Sigmoid colon (tissue), 7 donors: ENCODE data around the gene FOXM1. TPM values are rescaled to one million over a fixed set of nuclear protein-coding genes. Genes with fewer than 3 reads are reported as not detected.
A peak's percentile ranks its signal among the peaks of the same experiment; 100 is the strongest.

ENCODE experiments used
- DNase-seq: peaks from one replicate; pipeline ENCODE4 v3.0.0-alpha.2; 2019
- H3K27ac ChIP-seq, 4 donors: fragments of 200-600 bp; sonication (generic); one replicate each; pipeline ENCODE4 v1.5.1; 2016 to 2019; ENCODE audit warnings: mild to moderate bottlenecking in 1 of 4
- H3K27me3 ChIP-seq, 3 donors: fragments of 200-600 bp; sonication (generic); one replicate each; pipeline ENCODE4 v1.5.1; 2019; ENCODE audit warnings: mild to moderate bottlenecking in 1 of 3
- H3K36me3 ChIP-seq, 4 donors: fragments of 200-600 bp; sonication (generic); one replicate each; pipeline ENCODE4 v1.5.1; 2016 to 2019
- H3K4me1 ChIP-seq, 4 donors: fragments of 200-600 bp; sonication (generic); one replicate each; pipeline ENCODE4 v1.5.1; 2017 to 2019
- H3K4me3 ChIP-seq, 4 donors: fragments of 200-600 bp; sonication (generic); one replicate each; pipeline ENCODE4 v1.5.1; 2017 to 2019; ENCODE audit warnings: mild to moderate bottlenecking in 2 of 4, moderate library complexity in 1 of 4
- H3K9me3 ChIP-seq, 4 donors: fragments of 200-600 bp in 3 of 4; sonication (generic) in 3 of 4; one replicate each; pipeline versions ENCODE4 v1.5.1 to v1.6.1; 2013 to 2019
- CTCF ChIP-seq, 4 experiments: fragments of 450-650 bp in 3 of 4; fragments of 200-600 bp in 1 of 4; IDR thresholded peaks; one replicate each; pipeline ENCODE4 v1.5.1; 2016 to 2019; ENCODE audit warnings: antibody characterized with exemption in 4 of 4, mild to moderate bottlenecking in 3 of 4, moderate library complexity in 2 of 4
- EP300 ChIP-seq, 4 donors: sonication (generic); formaldehyde crosslinking; IDR thresholded peaks; one replicate each; pipeline ENCODE4 v1.6.1; 2017; ENCODE audit warnings: antibody characterized with exemption in 4 of 4
- POLR2A ChIP-seq, 2 donors: fragments of 450-650 bp; IDR thresholded peaks; one replicate each; pipeline ENCODE4 v1.6.1; 2016; ENCODE audit warnings: antibody characterized with exemption in 2 of 2, mild to moderate bottlenecking in 2 of 2, moderate library complexity in 2 of 2
- POLR2AphosphoS5 ChIP-seq, 4 donors: sonication (generic); formaldehyde crosslinking; IDR thresholded peaks; one replicate each; pipeline ENCODE4 v1.6.1; 2017; ENCODE audit warnings: antibody characterized with exemption in 4 of 4
- WGBS, 2 donors: extraction: QIAGEN DNeasy Blood & Tissue Kit; methylation state at CpG; one replicate each; pipeline ENCODE4 v1.1.7; 2013; 5-methylcytosine and 5-hydroxymethylcytosine counted together
- intact Hi-C: fragments of 100-400 bp; cut with DNase I; formaldehyde crosslinking; loops from one replicate; pipeline ENCODE4 v1.15.1; 2023
- polyA plus RNA-seq, 3 donors: library from polyadenylated mRNA; stranded (reverse); fragments of 200-250 nt; gene quantifications; one replicate each; pipeline ENCODE4 v1.2.3, GENCODE V29; 2013
- total RNA-seq, 4 donors: library from RNA; depleted of rRNA; stranded (reverse); fragments of >200 nt; gene quantifications; one replicate each; pipeline ENCODE4 v1.1.0, GENCODE V29; 2016
- donor health status: healthy with polysubstance abuse.
- donor health status: Bipolar disorder and iron deficiency.
- donor health status: healthy.

FOXM1 gene
- total and polyA plus RNA-seq, 7 donors: 0.36 to 34.9 (median 2.4) TPM; not detected in 1

- intact Hi-C loops: no loop called here
- no peak for DNase-seq
- no peaks in the 10 kb centered on the region for H3K36me3 ChIP-seq
- H3K9me3 ChIP-seq: no peaks in the 10 kb centered on the region
- peaks cover 0 to 30% (median 23%) of the 10 kb centered on the region in 4 donors for H3K4me1 ChIP-seq
- no peak overlapping the region for H3K27ac ChIP-seq
- WGBS, 2 donors: 93 to 96% methylated on average over 8 of the region's 8 CpGs
- H3K4me3 ChIP-seq: no peak overlapping the region
- no peaks in the 10 kb centered on the region for H3K27me3 ChIP-seq
- TF ChIP-seq POLR2AphosphoS5 (IDR thresholded peaks at IDR 0.05): no peak
- no peak for TF ChIP-seq POLR2A (IDR thresholded peaks at IDR 0.05)
- no peak for TF ChIP-seq EP300 (IDR thresholded peaks at IDR 0.05)
- TF ChIP-seq CTCF (IDR thresholded peaks at IDR 0.05): no peak
These were observed 23.7 kb upstream of the FOXM1 start for GRCh38 chr12:2900642-2901041.

GRCh38 chr12:2897418-2897817 lies 20.4 kb upstream of the FOXM1 start:
- intact Hi-C loops: no loop called here
- no peak for TF ChIP-seq POLR2A (IDR thresholded peaks at IDR 0.05)
- TF ChIP-seq EP300 (IDR thresholded peaks at IDR 0.05): no peak
- TF ChIP-seq POLR2AphosphoS5 (IDR thresholded peaks at IDR 0.05): no peak
- Histone ChIP-seq H3K4me3 (no peak overlapping the region), H3K4me1 (peaks cover 0 to 57% (median 43%) of the 10 kb centered on the region in 4 donors), H3K27me3 (no peaks in the 10 kb centered on the region), H3K9me3 (no peaks in the 10 kb centered on the region), H3K27ac (no peak overlapping the region), H3K36me3 (no peaks in the 10 kb centered on the region)
- 96% methylated on average over 5 of the region's 5 CpGs for WGBS, 2 donors
- peak; percentile 11 for DNase-seq

DNA sequence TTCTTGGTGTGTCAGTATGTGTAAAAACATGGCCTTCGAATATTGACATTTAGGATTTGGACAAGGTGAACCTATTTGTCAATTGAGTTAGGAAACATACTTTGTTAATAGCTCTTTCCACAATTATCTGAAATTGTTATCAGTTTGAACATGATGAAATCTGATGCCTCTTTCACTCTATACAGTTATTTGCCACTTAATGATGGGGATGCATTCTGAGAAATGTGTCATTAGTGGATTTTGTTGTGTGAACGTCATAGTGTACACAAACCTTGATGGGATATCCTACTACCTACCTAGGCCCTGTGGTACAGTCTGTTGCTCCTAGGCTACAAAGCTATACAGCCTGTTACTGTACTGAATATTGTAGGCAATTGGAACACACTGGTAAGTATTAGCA lies 18.5 kb upstream of the FOXM1 start:
- intact Hi-C loops: no loop called here
- H3K9me3 ChIP-seq: no peaks in the 10 kb centered on the region
- H3K4me1 ChIP-seq: peaks cover 0 to 54% (median 46%) of the 10 kb centered on the region in 4 donors
- no peak overlapping the region for H3K4me3 ChIP-seq
- peak overlapping the region in 2 of 4 donors; percentile 93 to 100 for H3K27ac ChIP-seq
- WGBS, 2 donors: 79 to 87% methylated on average over 2 of the region's 2 CpGs
- no peak for DNase-seq
- TF ChIP-seq POLR2AphosphoS5 (IDR thresholded peaks at IDR 0.05) (no peak), POLR2A (IDR thresholded peaks at IDR 0.05) (no peak), EP300 (IDR thresholded peaks at IDR 0.05) (no peak), CTCF (IDR thresholded peaks at IDR 0.05) (no peak)
- H3K36me3 ChIP-seq: no peaks in the 10 kb centered on the region
- no peaks in the 10 kb centered on the region for H3K27me3 ChIP-seq

- peak overlapping the region; percentile 1 to 100 (median 61) for H3K27ac ChIP-seq
- peaks cover 0 to 57% (median 48%) of the 10 kb centered on the region in 4 donors for H3K4me1 ChIP-seq
- intact Hi-C loops: no loop called here
- H3K9me3 ChIP-seq: no peaks in the 10 kb centered on the region
- 86 to 89% methylated on average over 2 of the region's 2 CpGs for WGBS, 2 donors
- no peaks in the 10 kb centered on the region for H3K36me3 ChIP-seq
- TF ChIP-seq CTCF (IDR thresholded peaks at IDR 0.05) (no peak), POLR2AphosphoS5 (IDR thresholded peaks at IDR 0.05) (no peak), POLR2A (IDR thresholded peaks at IDR 0.05) (no peak)
- no peak overlapping the region for H3K4me3 ChIP-seq
- peak; percentile 28 for DNase-seq
- H3K27me3 ChIP-seq: no peaks in the 10 kb centered on the region
These were observed 18.1 kb upstream of the FOXM1 start for GRCh38 chr12:2895051-2895451.

GRCh38 chr12:2893007-2893406 lies 16.0 kb upstream of the FOXM1 start:
- Histone ChIP-seq H3K4me3 (peak overlapping the region in 1 of 4 donors; percentile 14), H3K36me3 (no peaks in the 10 kb centered on the region), H3K27ac (peak overlapping the region; percentile 87 to 100 (median 94)), H3K9me3 (no peaks in the 10 kb centered on the region), H3K27me3 (no peaks in the 10 kb centered on the region), H3K4me1 (peaks cover 0 to 59% (median 52%) of the 10 kb centered on the region in 4 donors)
- peak; percentile 73 for DNase-seq
- 89 to 92% methylated on average over 8 of the region's 8 CpGs for WGBS, 2 donors
- intact Hi-C loops: loop anchor here (5.0 kb wide), 1 partner anchor 81 kb away; the partner anchor contains the start of gene ITFG2
- TF ChIP-seq POLR2AphosphoS5 (IDR thresholded peaks at IDR 0.05) (peak in 3 of 4 donors; percentile 20 to 83 (median 66)), POLR2A (IDR thresholded peaks at IDR 0.05) (no peak)

DNA sequence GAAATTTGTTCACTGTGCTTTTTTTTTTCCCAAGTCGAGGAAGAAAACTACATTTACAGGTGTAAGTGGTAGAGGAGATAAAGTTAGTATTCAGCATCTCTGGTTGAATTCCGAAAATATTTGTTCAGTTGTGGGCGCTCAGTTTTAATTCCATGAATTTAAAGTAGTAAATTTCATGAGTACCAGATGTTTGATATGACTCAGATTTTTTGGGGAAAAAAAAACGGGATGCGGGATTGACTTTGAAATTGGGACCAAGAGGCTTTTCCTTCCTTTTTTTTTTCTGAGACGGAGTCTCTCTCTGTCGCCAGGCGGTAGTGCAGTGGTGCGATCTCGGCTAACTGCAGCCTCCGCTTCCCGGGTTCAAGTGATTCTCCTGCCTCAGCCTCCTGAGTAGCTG lies 15.3 kb upstream of the FOXM1 start:
- TF ChIP-seq EP300 (IDR thresholded peaks at IDR 0.05) (no peak), CTCF (IDR thresholded peaks at IDR 0.05) (no peak), POLR2AphosphoS5 (IDR thresholded peaks at IDR 0.05) (no peak), POLR2A (IDR thresholded peaks at IDR 0.05) (no peak)
- no peak for DNase-seq
- 82 to 86% methylated on average over 12 of the region's 12 CpGs for WGBS, 2 donors
- Histone ChIP-seq H3K27me3 (no peaks in the 10 kb centered on the region), H3K4me3 (peak overlapping the region in 3 of 4 donors; percentile 60 to 96 (median 63)), H3K36me3 (no peaks in the 10 kb centered on the region), H3K27ac (peak overlapping the region; percentile 87 to 100 (median 94)), H3K9me3 (no peaks in the 10 kb centered on the region), H3K4me1 (peaks cover 0 to 59% (median 52%) of the 10 kb centered on the region in 4 donors)
- intact Hi-C loops: loop anchor here (5.0 kb wide), 1 partner anchor 80 kb away; the partner anchor contains the start of gene ITFG2
